H1 (cell line): ENCODE measurements around the gene KCNRG. TPM values are rescaled to one million over a fixed set of nuclear protein-coding genes. Genes with fewer than 3 reads are reported as not detected.
A peak's percentile ranks its signal among the peaks of the same experiment; 100 is the strongest.

Experiments
- CTCF ChIA-PET: fragments of 300-600 bp; sonication (Branson Sonifier 250); formaldehyde crosslinking; loops from one replicate; lab custom pipeline; 2021; ENCODE audit not compliant: partially characterized antibody; lab: Charles Lee
- POLR2A ChIA-PET: fragments of 300-600 bp; sonication (Branson Sonifier 250); formaldehyde crosslinking; loops from one replicate; lab custom pipeline; 2021; ENCODE audit warnings: inconsistent platforms; ENCODE audit not compliant: partially characterized antibody; lab: Charles Lee
- DNase-seq, 2 experiments: peaks; one replicate each; pipeline versions ENCODE4 v3.0.0 to v3.0.0-alpha.2; 2010 to 2022; ENCODE audit warnings: low spot score in 2 of 2, low read depth in 1 of 2, mixed read lengths in 1 of 2
- FAIRE-seq: peaks from 2 replicates; lab custom pipeline; 2011; peaks lifted over from hg19 to GRCh38; lab: Jason Lieb, UNC
- H2AFZ ChIP-seq: 2 replicates; pipeline ENCODE4 v1.8.1; 2012; ENCODE audit warnings: low read length, inconsistent platforms
- H2AK5ac ChIP-seq: 2 replicates; pipeline ENCODE4 v1.6.1; 2013; ENCODE audit warnings: low read depth, low read length
- H2BK120ac ChIP-seq: replicated peaks from 2 replicates; pipeline ENCODE3; 2013; ENCODE audit warnings: low read depth, low read length, inconsistent platforms
- H2BK12ac ChIP-seq: 2 replicates; pipeline ENCODE4 v1.6.1; 2013; ENCODE audit warnings: low read depth, low read length
- H2BK15ac ChIP-seq: 2 replicates; pipeline ENCODE4 v1.6.1; 2013; ENCODE audit warnings: low read length
- H2BK20ac ChIP-seq: 2 replicates; pipeline ENCODE4 v1.6.1; 2013; ENCODE audit warnings: low read length
- H2BK5ac ChIP-seq: 2 replicates; pipeline ENCODE4 v1.6.1; 2013; ENCODE audit warnings: low read depth, low read length
- H3K14ac ChIP-seq: 2 replicates; pipeline ENCODE4 v1.6.1; 2013; ENCODE audit warnings: inconsistent platforms; ENCODE audit not compliant: insufficient read length
- H3K18ac ChIP-seq: 2 replicates; pipeline ENCODE4 v1.6.1; 2013; ENCODE audit warnings: low read length; ENCODE audit errors: extremely low read depth
- H3K23ac ChIP-seq: 2 replicates; pipeline ENCODE4 v1.6.1; 2013; ENCODE audit warnings: inconsistent platforms; ENCODE audit not compliant: insufficient read length
- H3K23me2 ChIP-seq: 2 replicates; pipeline ENCODE4 v1.6.1; 2013; ENCODE audit warnings: low read depth, low read length
- H3K27ac ChIP-seq: 2 replicates; pipeline ENCODE4 v1.6.1; 2011; ENCODE audit warnings: low read depth, low read length, inconsistent platforms
- H3K27me3 ChIP-seq, 4 experiments: replicated peaks in 1 of 4; 1 replicate in 1 of 4; 2 replicates in 3 of 4; pipeline versions ENCODE4 v1.6.1 to v1.8.1; 2011 to 2013; ENCODE audit warnings: low read length in 3 of 4, mild to moderate bottlenecking in 3 of 4, inconsistent platforms in 2 of 4, mixed read lengths in 2 of 4, moderate library complexity in 1 of 4; ENCODE audit not compliant: control insufficient read depth in 3 of 4, insufficient read depth in 3 of 4; ENCODE audit errors: extremely low read depth in 1 of 4
- H3K36me3 ChIP-seq, 4 experiments: 2 replicates each; pipeline versions ENCODE4 v1.6.1 to v1.8.1; 2011 to 2013; ENCODE audit warnings: mild to moderate bottlenecking in 4 of 4, low read length in 3 of 4, moderate library complexity in 2 of 4, control low read depth in 1 of 4, inconsistent platforms in 1 of 4; ENCODE audit not compliant: insufficient read depth in 4 of 4, control insufficient read depth in 2 of 4
- H3K4ac ChIP-seq: replicated peaks from 2 replicates; pipeline ENCODE3; 2013; ENCODE audit warnings: low read length, low read depth, mixed read lengths, inconsistent platforms; ENCODE audit not compliant: insufficient read length
- H3K4me1 ChIP-seq, 4 experiments: replicated peaks in 1 of 4; 1 replicate in 1 of 4; 2 replicates in 3 of 4; pipeline versions ENCODE4 v1.6.1 to v1.8.1; 2011 to 2013; ENCODE audit warnings: low read length in 3 of 4, inconsistent platforms in 2 of 4, mixed read lengths in 1 of 4; ENCODE audit not compliant: insufficient read depth in 4 of 4, control insufficient read depth in 3 of 4
- H3K4me2 ChIP-seq, 2 experiments: 2 replicates each; pipeline versions ENCODE4 v1.6.1 to v1.8.1; 2011 to 2013; ENCODE audit warnings: low read depth in 2 of 2, low read length in 2 of 2, control low read depth in 1 of 2, inconsistent platforms in 1 of 2, mild to moderate bottlenecking in 1 of 2; ENCODE audit not compliant: insufficient read depth in 1 of 2
- H3K4me3 ChIP-seq, 4 experiments: fragments of 200-600, 300-600 bp in 1 of 4; sonication (generic), shearing (Covaris generic), sonication (Bioruptor Twin) in 1 of 4; 2 replicates each; pipeline versions ENCODE4 v1.5.1 to v1.8.1; 2011 to 2016; ENCODE audit warnings: low read length in 4 of 4, low read depth in 3 of 4, control low read depth in 2 of 4, inconsistent platforms in 2 of 4, mild to moderate bottlenecking in 2 of 4, mixed read lengths in 1 of 4, moderate library complexity in 1 of 4; ENCODE audit not compliant: insufficient read depth in 2 of 4; ENCODE audit errors: extremely low read depth in 1 of 4
- H3K56ac ChIP-seq: replicated peaks from 2 replicates; pipeline ENCODE3; 2013; ENCODE audit warnings: low read depth, mild to moderate bottlenecking, mixed read lengths, low read length, inconsistent platforms; ENCODE audit not compliant: insufficient read length
- H3K79me1 ChIP-seq: 2 replicates; pipeline ENCODE4 v1.6.1; 2013; ENCODE audit warnings: low read depth, low read length, control low read depth
- H3K79me2 ChIP-seq, 2 experiments: 2 replicates each; pipeline versions ENCODE4 v1.6.1 to v1.8.1; 2012 to 2013; ENCODE audit warnings: low read length in 2 of 2, mild to moderate bottlenecking in 2 of 2, inconsistent platforms in 1 of 2; ENCODE audit not compliant: insufficient read depth in 2 of 2, control insufficient read depth in 1 of 2
- H3K9ac ChIP-seq, 4 experiments: replicated peaks in 1 of 4; 1 replicate in 1 of 4; 2 replicates in 3 of 4; pipeline versions ENCODE4 v1.6.1 to v1.8.1; 2011 to 2013; ENCODE audit warnings: low read depth in 3 of 4, low read length in 3 of 4, control low read depth in 2 of 4, mild to moderate bottlenecking in 2 of 4, moderate library complexity in 2 of 4, inconsistent platforms in 1 of 4; ENCODE audit errors: extremely low read depth in 1 of 4
- H3K9me3 ChIP-seq, 2 experiments: 2 replicates each; pipeline versions ENCODE4 v1.6.1 to v1.8.1; 2012 to 2013; ENCODE audit warnings: mild to moderate bottlenecking in 2 of 2, moderate library complexity in 2 of 2, control low read depth in 1 of 2, inconsistent platforms in 1 of 2, low read depth in 1 of 2, low read length in 1 of 2, mixed read lengths in 1 of 2; ENCODE audit not compliant: insufficient read depth in 2 of 2
- H4K20me1 ChIP-seq, 2 experiments: replicated peaks in 1 of 2; 2 replicates each; pipeline versions ENCODE3 to v1.8.1; 2011 to 2013; ENCODE audit warnings: inconsistent platforms in 2 of 2, low read length in 2 of 2, mild to moderate bottlenecking in 1 of 2; ENCODE audit not compliant: insufficient read depth in 2 of 2, control insufficient read depth in 1 of 2
- H4K5ac ChIP-seq: 2 replicates; pipeline ENCODE4 v1.6.1; 2013; ENCODE audit warnings: low read length, low read depth, mixed read lengths, inconsistent platforms; ENCODE audit not compliant: insufficient read length
- H4K8ac ChIP-seq: 2 replicates; pipeline ENCODE4 v1.8.0; 2013; ENCODE audit warnings: mild to moderate bottlenecking, moderate library complexity, low read length, inconsistent platforms; ENCODE audit not compliant: insufficient read depth; ENCODE audit errors: extremely low read depth
- H4K91ac ChIP-seq: replicated peaks from 2 replicates; pipeline ENCODE3; 2013; ENCODE audit warnings: low read length, mixed read lengths, inconsistent platforms; ENCODE audit not compliant: insufficient read length
- HDAC6 ChIP-seq: IDR thresholded peaks from one replicate; pipeline ENCODE4 v1.7.1; 2012; ENCODE audit warnings: low read depth, mild to moderate bottlenecking, inconsistent platforms, low read length, moderate library complexity
- NRF1 ChIP-seq: IDR thresholded peaks from 2 replicates; pipeline ENCODE4 v1.6.1; 2011; ENCODE audit warnings: mild to moderate bottlenecking, low read depth, low read length, improper control_type of control experiment
- RAD21 ChIP-seq, 2 experiments: IDR thresholded peaks in 1 of 2; conservative IDR thresholded peaks in 1 of 2; 2 replicates each; pipeline ENCODE4 v1.6.1; 2011; ENCODE audit warnings: low read depth in 2 of 2, low read length in 2 of 2, improper control_type of control experiment in 1 of 2, inconsistent platforms in 1 of 2, mild to moderate bottlenecking in 1 of 2, moderate library complexity in 1 of 2
- RFX5 ChIP-seq: IDR thresholded peaks from 2 replicates; pipeline ENCODE4 v1.6.1; 2011; ENCODE audit warnings: low read depth, low read length, improper control_type of control experiment, borderline replicate concordance
- RXRA ChIP-seq: IDR thresholded peaks from 2 replicates; pipeline ENCODE4 v1.6.1; 2011; ENCODE audit warnings: low read depth, mild to moderate bottlenecking, low read length, moderate library complexity; ENCODE audit not compliant: insufficient read depth
- SIN3A ChIP-seq, 2 experiments: IDR thresholded peaks in 1 of 2; conservative IDR thresholded peaks in 1 of 2; 2 replicates each; pipeline ENCODE4 v1.6.1; 2011 to 2012; ENCODE audit warnings: low read length in 2 of 2, improper control_type of control experiment in 1 of 2, low read depth in 1 of 2, mild to moderate bottlenecking in 1 of 2
- TAF7 ChIP-seq: optimal IDR thresholded peaks from 2 replicates; pipeline ENCODE3; 2011; ENCODE audit warnings: low read depth, mild to moderate bottlenecking, inconsistent platforms, low read length, moderate library complexity, borderline replicate concordance
- YY1 ChIP-seq: IDR thresholded peaks from 2 replicates; pipeline ENCODE4 v1.6.1; 2011; ENCODE audit warnings: low read depth, mild to moderate bottlenecking, low read length
- WGBS, 2 experiments: shearing (Covaris generic) in 1 of 2; methylation state at CpG; one replicate each; pipeline versions ENCODE4 v1.1.6 to v1.1.7; 2013 to 2015; ENCODE audit warnings: low lambda C conversion rate in 2 of 2, mixed read lengths in 2 of 2, inconsistent platforms in 1 of 2, low coverage in 1 of 2, missing lambda C conversion rate in 1 of 2; ENCODE audit not compliant: insufficient replicate concordance in 2 of 2, insufficient coverage in 1 of 2, insufficient read length in 1 of 2; ENCODE audit errors: extremely low coverage in 1 of 2, missing lambda C conversion rate in 1 of 2; 5-methylcytosine and 5-hydroxymethylcytosine counted together
- polyA plus RNA-seq, 7 experiments: library from polyadenylated mRNA; depleted of rRNA in 3 of 7; stranded (reverse) in 5 of 7; unstranded in 2 of 7; fragments of >200 nt in 5 of 7; fragments of 200-250 nt in 2 of 7; gene quantifications; 1 replicate in 5 of 7; 2 replicates in 1 of 7; 4 replicates in 1 of 7; pipeline versions ENCODE4 v1.2.1 to v1.2.3, GENCODE V29; 2011 to 2013; ENCODE audit warnings: missing spikeins in 2 of 7, mixed read lengths in 2 of 7
- total RNA-seq: library from RNA; stranded (reverse); fragmentation: NEBNext Ultra II Directional; extraction: Animal tissue kit (Norgen Biotek cat#: 25700); gene quantifications from 2 replicates; pipeline ENCODE4 v1.2.1, GENCODE V29; 2021

Gene KCNRG
- total and polyA plus RNA-seq, 2 of the 8 experiments (the other 6 are each of a cell fraction or from before 2014, with no cell fraction given) = 0.65 to 1.2 TPM

DNA sequence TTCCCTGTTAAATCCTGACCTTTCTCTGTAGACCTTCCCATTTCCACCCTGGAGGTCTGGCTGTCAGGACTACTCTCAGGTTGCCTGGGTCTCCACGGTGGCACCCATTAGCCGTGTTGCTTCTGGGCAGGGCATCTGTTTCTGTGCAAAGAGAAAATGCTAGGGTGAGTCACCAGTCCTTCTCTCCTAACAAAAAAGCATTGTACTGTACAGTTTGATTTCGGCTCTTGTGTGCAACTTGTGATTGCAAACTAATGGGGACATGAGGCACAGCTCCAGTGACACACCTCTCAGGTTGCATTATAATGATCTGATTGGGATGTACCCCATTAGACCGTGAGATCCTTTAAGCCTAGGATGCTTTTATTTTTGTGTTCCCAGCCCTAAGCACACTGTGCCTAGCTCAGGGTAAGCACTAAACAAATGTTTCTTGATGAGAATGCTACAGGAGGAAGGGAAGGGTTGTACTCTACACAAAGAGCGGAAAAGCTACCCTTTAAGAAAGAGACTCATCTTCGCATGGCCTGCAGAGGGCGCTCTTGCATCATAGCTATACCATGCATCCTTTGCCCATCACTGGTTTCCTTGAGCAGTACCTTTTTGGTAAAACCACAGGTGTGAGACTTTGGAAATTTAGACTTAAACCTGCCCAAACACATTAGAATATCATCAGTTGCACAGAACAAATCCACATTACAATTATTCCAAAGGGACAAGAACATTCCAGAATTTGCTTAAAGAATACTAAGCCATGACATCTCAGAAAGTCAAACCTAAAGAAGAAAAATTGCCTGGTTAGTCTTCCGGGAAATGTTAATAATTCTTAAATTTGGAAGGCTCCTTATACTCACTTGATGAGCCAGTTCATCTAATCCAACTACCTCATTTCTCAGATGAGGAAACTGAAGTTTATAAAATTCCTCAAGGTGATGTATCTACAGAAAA lies 38.7 kb upstream of the KCNRG start:
- no peaks in the 10 kb centered on the region for H3K4me1 ChIP-seq
- ChIA-PET POLR2A (interaction anchor here (0.6 kb wide), 1 partner anchor 114 kb away, joined by 4 read pairs; no protein-coding TSS in a partner anchor), CTCF (interaction anchor here (0.6 to 5.9 kb wide), 34 partner anchors 9 to 988 kb away, joined by 3 to 72 read pairs (median 4); partner anchors contain the start of gene TRIM13)
- peak overlapping the region; percentile 97 for H2AFZ ChIP-seq
- no peaks in the 10 kb centered on the region for H3K79me1 ChIP-seq
- H3K23me2 ChIP-seq = no peaks in the 10 kb centered on the region
- H3K14ac ChIP-seq = no peak overlapping the region
- no peak overlapping the region for H3K56ac ChIP-seq
- no peak overlapping the region for H2AK5ac ChIP-seq
- H2BK120ac ChIP-seq = no peak overlapping the region
- H4K5ac ChIP-seq = no peak overlapping the region
- no peak overlapping the region for H3K4me2 ChIP-seq
- H4K8ac ChIP-seq = no peak overlapping the region
- no peak overlapping the region for H2BK12ac ChIP-seq
- no peak overlapping the region for H2BK15ac ChIP-seq
- no peak overlapping the region for H3K18ac ChIP-seq
- H3K9ac ChIP-seq = no peak overlapping the region
- no peak overlapping the region for H2BK20ac ChIP-seq
- FAIRE-seq = peak; percentile 96
- 55% methylated on average over 8 of the region's 8 CpGs; no CpG with 5 or more reads in 1 of the 2 experiments for WGBS, 2 experiments
- peak in 1 of 2 experiments; percentile 75 for DNase-seq
- no peaks in the 10 kb centered on the region for H3K79me2 ChIP-seq
- H3K27ac ChIP-seq = no peak overlapping the region
- H4K91ac ChIP-seq = no peak overlapping the region
- no peaks in the 10 kb centered on the region for H4K20me1 ChIP-seq
- H3K27me3 ChIP-seq = no peaks in the 10 kb centered on the region
- no peak overlapping the region for H3K23ac ChIP-seq
- no peaks in the 10 kb centered on the region for H3K9me3 ChIP-seq
- H2BK5ac ChIP-seq = no peak overlapping the region
- H3K36me3 ChIP-seq = no peaks in the 10 kb centered on the region
- no peak overlapping the region for H3K4me3 ChIP-seq
- no peak overlapping the region for H3K4ac ChIP-seq
- no peak for TF ChIP-seq RFX5
- TF ChIP-seq HDAC6 = no peak
- no peak for TF ChIP-seq SIN3A (conservative IDR thresholded peaks at IDR 0.05 in 1 of 2, IDR thresholded peaks at IDR 0.05 in 1 of 2; ENCODE audit: low read depth in 1 of 2, low read length in 2 of 2)
- TF ChIP-seq TAF7 = no peak
- no peak for TF ChIP-seq NRF1
- TF ChIP-seq RAD21 (IDR thresholded peaks at IDR 0.05 in 1 of 2, conservative IDR thresholded peaks at IDR 0.05 in 1 of 2; ENCODE audit: low read depth in 2 of 2, low read length in 2 of 2) = peak; percentile 97 to 98
- TF ChIP-seq RXRA = no peak
- TF ChIP-seq YY1 = 0 out of 2 replicates have a peak, but pooled peaks have one; percentile 37
